ENCODE measurements around the gene KRT79. TPM values are rescaled to one million over a fixed set of nuclear protein-coding genes. Genes with fewer than 3 reads are reported as not detected.
"Not testable (repeated sequence)": the region's sequence is repeated elsewhere in the genome, so short reads cannot be mapped to it uniquely, and the experiment has no call there.

Gene KRT79
- total RNA-seq, 1 experiment from 2014 or later: not detected

- in situ Hi-C loops (cut with HindIII; ENCODE audit: low pct_unique_long_range_greater_than_20kb, low sequenced_read_pairs): no loop called here
- no peak for DNase-seq (ENCODE audit: low read depth, low spot score)
Observed at GRCh38 chr12:52801773-52802172, 32.3 kb downstream of the KRT79 start.

DNA sequence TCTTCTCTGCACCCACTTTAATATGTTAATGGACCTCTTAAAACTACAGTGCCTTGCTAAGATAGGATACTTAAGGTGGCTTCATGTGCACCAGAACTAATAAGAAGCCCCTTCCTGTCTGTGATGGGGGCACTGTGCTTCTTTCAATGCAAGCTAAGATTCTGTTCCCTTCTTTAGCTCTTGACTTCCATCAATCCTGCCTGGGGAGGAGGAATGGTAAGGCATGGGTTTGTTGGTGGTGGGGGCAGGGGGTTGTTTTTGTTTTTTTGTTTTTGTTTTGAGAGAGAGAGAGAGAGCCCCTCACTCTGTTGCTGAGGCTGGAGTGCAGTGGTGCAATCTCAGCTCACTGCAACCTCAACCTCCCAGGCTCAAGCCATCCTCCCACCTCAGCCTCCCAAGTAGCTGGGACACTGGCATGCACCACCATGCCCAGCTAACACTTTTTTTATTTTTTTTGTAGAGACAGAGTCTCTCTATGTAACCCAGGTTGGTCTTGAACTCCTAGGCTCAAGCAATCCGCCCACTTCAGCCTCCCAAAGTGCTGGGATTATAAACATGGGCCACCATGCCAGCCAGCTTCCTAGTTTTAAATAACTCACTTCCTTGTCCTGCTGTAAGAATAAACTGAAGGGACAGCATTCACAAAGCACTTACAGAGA lies 33.7 kb downstream of the KRT79 start:
- in situ Hi-C loops (cut with HindIII; ENCODE audit: low pct_unique_long_range_greater_than_20kb, low sequenced_read_pairs): no loop called here
- no peak for DNase-seq (ENCODE audit: low read depth, low spot score)

DNA sequence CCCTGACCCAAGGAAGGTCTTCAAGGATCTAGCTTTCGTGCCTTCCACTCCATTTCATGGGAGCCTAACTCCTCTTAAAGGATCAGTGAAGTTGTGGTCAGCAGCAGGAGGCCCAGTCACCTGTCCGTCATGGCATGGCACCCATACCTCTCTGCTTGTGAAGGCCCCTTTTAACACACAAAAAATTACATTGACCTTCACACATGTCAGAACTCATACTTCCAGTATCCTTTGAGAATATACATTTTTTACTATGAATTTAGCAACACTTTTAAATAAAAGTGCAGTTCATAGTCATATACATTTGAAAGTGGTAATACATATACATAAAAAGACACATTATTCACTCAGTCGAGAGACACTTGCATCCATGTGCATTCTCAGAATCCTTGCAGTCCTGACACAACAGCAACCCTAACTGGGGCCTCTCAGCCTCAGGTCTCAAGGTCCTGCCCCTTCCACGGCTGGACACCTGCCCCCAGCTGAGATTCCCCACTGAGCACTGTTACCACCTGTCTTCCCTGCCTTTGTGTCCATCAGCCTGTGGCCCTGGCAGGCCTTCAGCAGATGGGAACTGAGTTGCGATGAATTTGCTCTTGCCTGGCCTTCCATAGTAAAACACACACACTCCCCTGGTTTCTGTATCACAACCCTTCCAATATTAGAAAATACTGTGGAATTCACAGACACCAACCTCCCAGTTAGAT lies 34.5 kb downstream of the KRT79 start:
- no peak for DNase-seq (ENCODE audit: low read depth, low spot score)
- in situ Hi-C loops (cut with HindIII; ENCODE audit: low pct_unique_long_range_greater_than_20kb, low sequenced_read_pairs): loop anchor here (25.0 kb wide), 1 partner anchor 162 kb away; no protein-coding TSS in a partner anchor

DNA sequence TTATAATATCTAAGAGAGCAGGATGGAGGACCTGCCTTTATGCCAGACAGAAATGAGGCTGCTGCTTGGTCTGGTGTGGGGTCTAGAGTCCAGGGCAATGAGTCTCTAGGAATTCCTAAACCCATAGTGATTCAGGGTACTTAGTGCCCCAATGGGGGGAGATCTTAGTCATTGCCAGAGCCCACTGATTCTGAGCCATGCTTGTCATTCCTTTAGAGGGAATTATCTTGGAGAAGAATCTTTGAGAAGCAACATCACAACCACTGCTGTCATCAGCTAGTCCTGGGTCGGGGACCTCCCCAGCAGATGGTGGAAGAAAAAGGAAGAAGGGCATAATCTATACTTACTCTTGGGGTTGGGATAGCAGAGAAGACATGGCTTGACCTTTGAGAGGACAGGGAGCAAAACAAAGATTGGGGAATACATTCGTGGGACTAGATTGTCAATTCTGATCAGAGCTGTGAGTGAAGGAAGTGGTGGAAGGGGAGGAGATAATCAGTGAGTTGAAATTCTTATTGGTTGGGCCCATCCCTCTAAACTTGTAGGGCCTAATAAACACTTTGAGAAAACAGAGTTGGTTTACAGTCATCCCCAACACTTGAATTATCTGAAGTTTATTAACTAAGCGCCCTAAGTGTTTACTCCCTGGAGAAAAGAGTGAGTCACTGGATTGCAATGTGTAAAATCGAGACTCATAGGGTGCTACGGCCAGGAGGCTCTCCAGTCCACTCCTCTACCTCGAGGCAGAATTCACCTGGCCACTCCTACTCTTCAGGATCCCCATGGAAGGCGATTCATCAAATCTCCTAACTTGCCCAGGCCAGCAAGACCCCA lies 35.2 kb downstream of the KRT79 start:
- DNase-seq (ENCODE audit: low read depth, low spot score): no peak
- in situ Hi-C loops (cut with HindIII; ENCODE audit: low pct_unique_long_range_greater_than_20kb, low sequenced_read_pairs): loop anchor here (25.0 kb wide), 1 partner anchor 162 kb away; no protein-coding TSS in a partner anchor

GRCh38 chr12:52798003-52798670 lies 36.0 kb downstream of the KRT79 start:
- no peak for DNase-seq (ENCODE audit: low read depth, low spot score)
- in situ Hi-C loops (cut with HindIII; ENCODE audit: low pct_unique_long_range_greater_than_20kb, low sequenced_read_pairs): loop anchor here (25.0 kb wide), 1 partner anchor 161 kb away; no protein-coding TSS in a partner anchor

DNA sequence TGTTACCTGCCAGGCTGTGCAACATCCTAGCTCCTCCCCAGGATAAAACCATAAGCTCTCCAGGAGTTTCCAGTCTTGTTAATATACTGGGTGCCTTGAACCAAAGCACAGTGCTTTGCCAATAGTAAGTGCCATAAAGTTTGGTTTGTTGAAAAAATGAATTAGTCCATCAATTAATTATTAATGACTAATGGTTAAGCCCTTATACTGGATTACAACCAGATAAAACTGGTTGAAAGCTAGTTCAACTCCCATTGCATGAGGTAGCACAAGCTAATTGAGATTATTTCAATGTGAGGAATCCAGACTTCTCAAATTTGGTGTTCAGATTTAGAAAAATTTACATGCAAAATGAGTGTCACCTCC lies 36.6 kb downstream of the KRT79 start:
- in situ Hi-C loops (cut with HindIII; ENCODE audit: low pct_unique_long_range_greater_than_20kb, low sequenced_read_pairs): loop anchor here (25.0 kb wide), 1 partner anchor 160 kb away; no protein-coding TSS in a partner anchor
- DNase-seq (ENCODE audit: low read depth, low spot score): no peak

GRCh38 chr12:52796839-52797528 lies 37.1 kb downstream of the KRT79 start:
- in situ Hi-C loops (cut with HindIII; ENCODE audit: low pct_unique_long_range_greater_than_20kb, low sequenced_read_pairs): loop anchor here (25.0 kb wide), 1 partner anchor 160 kb away; no protein-coding TSS in a partner anchor
- DNase-seq (ENCODE audit: low read depth, low spot score): no peak

DNA sequence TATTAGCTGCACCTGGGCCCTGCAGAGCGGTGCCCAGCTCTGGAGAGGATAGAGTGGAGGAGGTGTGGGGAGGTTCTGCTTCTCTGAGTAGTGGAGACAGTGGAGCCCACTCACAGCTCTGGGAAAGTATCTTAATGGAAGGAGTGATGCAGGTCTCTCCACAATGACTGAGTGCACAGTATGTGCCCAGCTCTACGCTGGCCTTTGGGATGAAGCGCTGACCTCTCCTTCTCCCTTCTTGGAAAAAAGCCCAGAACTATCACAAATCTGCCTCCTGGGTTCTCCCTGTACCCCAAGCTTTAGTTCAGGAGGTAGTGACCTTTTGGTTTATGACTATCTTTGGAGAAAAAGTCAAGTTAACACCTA lies 37.7 kb downstream of the KRT79 start:
- in situ Hi-C loops (cut with HindIII; ENCODE audit: low pct_unique_long_range_greater_than_20kb, low sequenced_read_pairs): loop anchor here (25.0 kb wide), 1 partner anchor 159 kb away; no protein-coding TSS in a partner anchor
- no peak for DNase-seq (ENCODE audit: low read depth, low spot score)

DNA sequence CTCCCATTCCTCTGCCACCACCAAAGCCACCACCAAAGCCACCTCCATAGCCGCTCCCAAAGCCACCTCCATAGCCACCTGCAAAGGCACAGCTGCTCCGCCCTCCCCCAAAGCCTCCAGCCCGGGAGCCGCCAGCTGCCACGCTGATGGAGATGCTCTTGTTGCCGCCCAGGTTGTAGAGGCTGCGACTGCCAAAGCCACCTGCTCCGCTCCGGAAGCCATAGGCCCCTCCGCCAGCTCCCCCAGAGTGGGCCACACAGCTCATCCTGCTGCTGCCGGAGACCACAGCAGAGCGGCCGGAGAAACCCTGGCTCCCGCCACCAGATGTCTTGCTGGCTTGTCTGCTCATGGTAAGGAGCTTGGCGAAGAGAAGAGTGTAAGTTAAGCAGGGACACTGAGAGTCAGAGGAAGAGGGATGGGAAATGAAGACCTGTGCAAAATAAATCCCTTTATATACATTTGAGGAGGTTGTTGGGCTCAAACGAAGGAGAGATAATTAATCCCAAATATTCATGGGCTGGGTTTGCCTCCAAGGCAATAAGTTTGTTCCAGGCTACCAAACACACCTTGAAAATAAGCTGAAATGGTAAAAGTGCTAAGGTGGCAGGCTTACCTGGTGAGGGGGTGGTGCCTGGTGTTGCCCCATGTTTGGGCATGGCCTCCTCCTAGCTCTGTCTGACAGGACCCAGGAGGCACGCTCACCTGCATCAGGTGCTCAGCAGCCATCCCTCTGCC lies 38.2 kb downstream of the KRT79 start, which contains the start of gene KRT3:
Gene KRT3 (minus strand): TSS at position 424 of the 735 bp plus-strand sequence. CDS start 75 bp downstream, at position 349.
- no peak for DNase-seq (ENCODE audit: low read depth, low spot score)
- in situ Hi-C loops (cut with HindIII; ENCODE audit: low pct_unique_long_range_greater_than_20kb, low sequenced_read_pairs): loop anchor here (25.0 kb wide), 1 partner anchor 159 kb away; no protein-coding TSS in a partner anchor

- not testable (repeated sequence) for DNase-seq (ENCODE audit: low read depth, low spot score)
- in situ Hi-C loops (cut with HindIII; ENCODE audit: low pct_unique_long_range_greater_than_20kb, low sequenced_read_pairs): loop anchor here (25.0 kb wide), 1 partner anchor 158 kb away; no protein-coding TSS in a partner anchor
Observed at GRCh38 chr12:52795332-52795674, 38.8 kb downstream of the KRT79 start.

DNA sequence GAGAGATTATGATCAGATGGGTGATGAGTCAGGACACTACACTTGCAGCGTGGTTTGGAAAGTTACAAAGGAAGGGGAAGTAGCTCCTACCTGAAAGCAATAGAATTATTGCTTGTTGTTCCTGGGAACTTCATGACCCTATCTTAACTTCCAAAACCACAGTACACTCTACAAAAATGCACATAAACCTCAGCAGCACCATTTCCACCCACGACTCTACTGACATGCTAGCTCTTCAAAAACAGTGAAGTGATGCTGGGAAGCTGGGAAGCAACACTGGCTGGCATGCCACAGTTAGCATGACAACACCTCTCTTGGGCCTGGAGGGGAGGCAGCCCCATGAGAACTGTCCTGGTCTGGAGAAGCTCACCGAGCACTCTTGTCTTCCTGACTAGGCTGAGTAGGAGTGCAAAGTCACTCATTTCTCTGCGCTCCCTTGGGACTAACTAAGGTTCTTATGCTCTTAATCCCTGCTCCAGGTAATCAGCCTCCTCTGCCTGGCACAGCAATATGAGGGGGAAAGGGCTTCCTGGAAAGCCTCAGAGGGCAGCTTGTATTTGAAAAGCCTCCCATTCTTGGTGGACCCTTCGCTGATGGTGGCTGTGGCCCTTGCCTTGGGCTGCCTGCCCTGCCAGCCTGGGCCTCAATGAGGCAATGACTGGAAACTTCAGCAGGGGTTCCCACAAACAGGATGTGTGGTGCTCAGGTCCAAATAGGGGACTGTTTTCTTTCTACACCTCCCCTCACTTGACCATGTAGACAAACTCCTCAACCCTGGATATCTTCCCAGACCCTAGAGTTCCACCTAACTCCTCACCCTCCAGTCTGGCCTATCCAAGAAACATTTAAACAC lies 39.4 kb downstream of the KRT79 start:
- DNase-seq (ENCODE audit: low read depth, low spot score): no peak
- in situ Hi-C loops (cut with HindIII; ENCODE audit: low pct_unique_long_range_greater_than_20kb, low sequenced_read_pairs): loop anchor here (25.0 kb wide), 1 partner anchor 157 kb away; no protein-coding TSS in a partner anchor

- in situ Hi-C loops (cut with HindIII; ENCODE audit: low pct_unique_long_range_greater_than_20kb, low sequenced_read_pairs): loop anchor here (25.0 kb wide), 1 partner anchor 155 kb away; no protein-coding TSS in a partner anchor
- no peak for DNase-seq (ENCODE audit: low read depth, low spot score)
Observed at GRCh38 chr12:52792185-52793029, 41.7 kb downstream of the KRT79 start.

GRCh38 chr12:52791271-52792184 lies 42.6 kb downstream of the KRT79 start:
- in situ Hi-C loops (cut with HindIII; ENCODE audit: low pct_unique_long_range_greater_than_20kb, low sequenced_read_pairs): loop anchor here (25.0 kb wide), 1 partner anchor 154 kb away; no protein-coding TSS in a partner anchor
- no peak for DNase-seq (ENCODE audit: low read depth, low spot score)

Measured in SK-MEL-5 (cell line).